Embryonic facial prominence (tissue), 1 donor: Measurements from ENCODE around the gene LCN6.

ENCODE experiments used
- DNase-seq: peaks from one replicate; pipeline ENCODE4 v3.0.0-alpha.2; 2016; ENCODE audit errors: extremely low spot score

Gene LCN6

GRCh38 chr9:136744773-136745172, 3.6 kb downstream of the LCN6 start:
- DNase-seq, result no peak

GRCh38 chr9:136743639-136744211, 4.6 kb downstream of the LCN6 start:
- no peak for DNase-seq

GRCh38 chr9:136742591-136743391, 5.5 kb downstream of the LCN6 start, which contains the start of gene LCN10:
Gene LCN10 (minus strand): TSS chr9:136742940. CDS start chr9:136742903, 37 bp downstream.
- DNase-seq, result no peak

GRCh38 chr9:136741883-136742571, 6.3 kb downstream of the LCN6 start:
- no peak for DNase-seq

- DNase-seq, result no peak
Observed at GRCh38 chr9:136740971-136741882, 7.1 kb downstream of the LCN6 start.

- DNase-seq, result no peak
Observed at GRCh38 chr9:136740491-136740890, 7.8 kb downstream of the LCN6 start.

- no peak for DNase-seq
Observed at GRCh38 chr9:136740069-136740468, 8.3 kb downstream of the LCN6 start.

- no peak for DNase-seq
Observed at GRCh38 chr9:136739509-136739908, 8.8 kb downstream of the LCN6 start.

- DNase-seq, result no peak
Observed at GRCh38 chr9:136738960-136739359, 9.4 kb downstream of the LCN6 start.

GRCh38 chr9:136735812-136736480, 12.4 kb downstream of the LCN6 start:
- DNase-seq, result no peak

GRCh38 chr9:136734837-136735496, 13.4 kb downstream of the LCN6 start:
- no peak for DNase-seq

- DNase-seq, result no peak
Observed at GRCh38 chr9:136733611-136734010, 14.7 kb downstream of the LCN6 start.

GRCh38 chr9:136732444-136733178, 15.7 kb downstream of the LCN6 start:
- no peak for DNase-seq

GRCh38 chr9:136729926-136730325, 18.4 kb downstream of the LCN6 start:
- DNase-seq, result no peak

GRCh38 chr9:136729144-136729543, 19.2 kb downstream of the LCN6 start:
- DNase-seq, result no peak

GRCh38 chr9:136728548-136729123, 19.7 kb downstream of the LCN6 start:
- DNase-seq, result no peak

GRCh38 chr9:136728080-136728547, 20.2 kb downstream of the LCN6 start:
- DNase-seq, result peak; percentile 78

- DNase-seq, result no peak
Observed at GRCh38 chr9:136726631-136727191, 21.6 kb downstream of the LCN6 start.

GRCh38 chr9:136726118-136726517, 22.2 kb downstream of the LCN6 start:
- DNase-seq, result no peak
